ENCODE measurements around the gene ADM.
A peak's percentile ranks its signal among the peaks of the same experiment; 100 is the strongest.

Gene ADM

GRCh38 chr11:10309163-10310093 is 4.6 kb downstream of the ADM start:
- no peak for DNase-seq (ENCODE audit: low read depth in 4 of 4, low spot score in 1 of 4)

GRCh38 chr11:10310301-10310841 is 5.5 kb downstream of the ADM start:
- no peak for DNase-seq (ENCODE audit: low read depth in 4 of 4, low spot score in 1 of 4)

- no peak for DNase-seq (ENCODE audit: low read depth in 4 of 4, low spot score in 1 of 4)
Measured at GRCh38 chr11:10311802-10312201, 6.9 kb downstream of the ADM start.

- DNase-seq (ENCODE audit: low read depth in 4 of 4, low spot score in 1 of 4): no peak
Measured at GRCh38 chr11:10314199-10315072, 9.6 kb downstream of the ADM start.

- no peak for DNase-seq (ENCODE audit: low read depth in 4 of 4, low spot score in 1 of 4)
Measured at GRCh38 chr11:10315083-10315482, 10.2 kb downstream of the ADM start.

GRCh38 chr11:10317151-10317755 is 12.4 kb downstream of the ADM start:
- no peak for DNase-seq (ENCODE audit: low read depth in 4 of 4, low spot score in 1 of 4)

GRCh38 chr11:10317776-10318526 is 13.1 kb downstream of the ADM start:
- DNase-seq (ENCODE audit: low read depth in 4 of 4, low spot score in 1 of 4): no peak

GRCh38 chr11:10318527-10318802 is 13.6 kb downstream of the ADM start:
- no peak for DNase-seq (ENCODE audit: low read depth in 4 of 4, low spot score in 1 of 4)

- no peak for DNase-seq (ENCODE audit: low read depth in 4 of 4, low spot score in 1 of 4)
Measured at GRCh38 chr11:10319702-10320558, 15.1 kb downstream of the ADM start.

GRCh38 chr11:10320736-10321465 is 16.0 kb downstream of the ADM start:
- DNase-seq (ENCODE audit: low read depth in 4 of 4, low spot score in 1 of 4): no peak

GRCh38 chr11:10322401-10322800 is 17.5 kb downstream of the ADM start:
- no peak for DNase-seq (ENCODE audit: low read depth in 4 of 4, low spot score in 1 of 4)

GRCh38 chr11:10322830-10323792 is 18.2 kb downstream of the ADM start:
- DNase-seq (ENCODE audit: low read depth in 4 of 4, low spot score in 1 of 4): peak in 1 of 4 experiments; percentile 36

GRCh38 chr11:10323793-10324170 is 18.9 kb downstream of the ADM start:
- DNase-seq (ENCODE audit: low read depth in 4 of 4, low spot score in 1 of 4): no peak

GRCh38 chr11:10324474-10324873 is 19.6 kb downstream of the ADM start:
- DNase-seq (ENCODE audit: low read depth in 4 of 4, low spot score in 1 of 4): no peak

GRCh38 chr11:10325277-10326011 is 20.6 kb downstream of the ADM start:
- no peak for DNase-seq (ENCODE audit: low read depth in 4 of 4, low spot score in 1 of 4)

GRCh38 chr11:10326012-10326964 is 21.4 kb downstream of the ADM start:
- no peak for DNase-seq (ENCODE audit: low read depth in 4 of 4, low spot score in 1 of 4)
